Measurements from ENCODE around the gene CHRM2. TPM values are rescaled to one million over a fixed set of nuclear protein-coding genes. Genes with fewer than 3 reads are reported as not detected.

The CHRM2 gene
- total and polyA plus RNA-seq, 7 experiments from 2014 or later, result not detected

DNA sequence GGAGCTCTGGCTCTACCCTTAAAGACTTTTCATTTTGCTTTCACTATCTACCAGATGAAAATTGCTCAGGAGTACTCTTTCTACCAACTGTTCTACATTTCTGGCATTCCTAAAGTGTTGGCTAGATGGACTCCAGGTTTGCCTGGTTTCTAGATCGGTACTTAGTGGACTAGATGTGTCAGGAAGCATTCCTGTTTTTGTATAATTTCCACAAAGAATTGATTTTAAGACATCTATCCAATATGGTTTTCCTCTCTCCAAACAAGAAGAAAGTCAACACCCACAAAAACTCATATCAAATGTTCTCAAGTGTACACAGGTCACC is 157.7 kb downstream of the CHRM2 start:
- CTCF ChIA-PET, result no interaction called here
- H3K4me3 ChIP-seq (ENCODE audit: low read length), result no peak overlapping the region

DNA sequence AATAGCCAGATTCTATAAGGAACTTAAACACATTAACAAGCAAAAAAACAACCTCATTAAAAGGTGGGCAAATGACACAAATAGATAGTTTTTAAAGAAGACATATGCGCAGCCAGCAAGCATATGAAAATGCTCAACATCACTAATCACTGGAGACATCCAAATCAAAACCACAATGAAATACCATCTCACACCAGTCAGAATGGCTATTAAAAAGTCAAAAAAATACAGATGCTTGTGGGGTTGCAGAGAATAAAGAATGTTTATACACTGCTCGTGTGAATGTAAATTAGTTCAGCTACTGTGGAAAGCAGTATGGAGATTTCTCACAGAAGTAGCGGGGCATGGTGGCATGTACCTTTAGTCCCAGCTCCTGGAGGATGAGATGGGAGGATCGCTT is 164.0 kb downstream of the CHRM2 start:
- H3K27ac ChIP-seq (ENCODE audit: low read depth, low read length), result no peak overlapping the region
- Mint-ChIP-seq H3K4me3 (no peak overlapping the region), H3K27me3 (no peaks in the 10 kb centered on the region), H3K9me3 (peaks cover 0 to 12% (median 3%) of the 10 kb centered on the region in 11 donors), H3K27ac (no peak overlapping the region), H3K4me1 (no peaks in the 10 kb centered on the region), H3K36me3 (no peaks in the 10 kb centered on the region)
- no peaks in the 10 kb centered on the region for H3K27me3 ChIP-seq (ENCODE audit: control insufficient read depth in 2 of 2, insufficient read depth in 2 of 2, low read length in 2 of 2)
- POLR2A ChIA-PET, result no interaction called here
- H3K4me3 ChIP-seq (ENCODE audit: low read length), result no peak overlapping the region
- no peak for DNase-seq
- H3K4me1 ChIP-seq (ENCODE audit: control insufficient read depth in 2 of 2, insufficient read depth in 2 of 2, low read length in 2 of 2), result no peaks in the 10 kb centered on the region
- ATAC-seq, result no peak
- no peaks in the 10 kb centered on the region for H3K36me3 ChIP-seq (ENCODE audit: control insufficient read depth in 2 of 3, insufficient read depth in 3 of 3, low read length in 3 of 3)
- no peaks in the 10 kb centered on the region for H3K9me3 ChIP-seq (ENCODE audit: control insufficient read depth in 2 of 3, low read length in 3 of 3)
- intact Hi-C loops (cut with micrococcal nuclease), result no loop called here
- CTCF ChIA-PET, result no interaction called here

More for the DNA sequence above, 157.7 kb downstream of the CHRM2 start:
- intact Hi-C loops (cut with micrococcal nuclease), result no loop called here
- POLR2A ChIA-PET, result no interaction called here
- H3K9me3 Mint-ChIP-seq, result peaks cover 0 to 16% (median 3%) of the 10 kb centered on the region in 11 donors
- no peaks in the 10 kb centered on the region for H3K4me1 Mint-ChIP-seq
- H3K4me1 ChIP-seq (ENCODE audit: control insufficient read depth in 2 of 2, insufficient read depth in 2 of 2, low read length in 2 of 2), result no peaks in the 10 kb centered on the region
- no peak overlapping the region for H3K4me3 Mint-ChIP-seq
- H3K27me3 Mint-ChIP-seq, result no peaks in the 10 kb centered on the region
- no peak for ATAC-seq
- H3K36me3 ChIP-seq (ENCODE audit: control insufficient read depth in 2 of 3, insufficient read depth in 3 of 3, low read length in 3 of 3), result no peaks in the 10 kb centered on the region
- no peaks in the 10 kb centered on the region for H3K27me3 ChIP-seq (ENCODE audit: control insufficient read depth in 2 of 2, insufficient read depth in 2 of 2, low read length in 2 of 2)
- peaks cover 0 to 3% (median 0%) of the 10 kb centered on the region in 5 donors for H3K36me3 Mint-ChIP-seq
- no peak for DNase-seq
- no peaks in the 10 kb centered on the region for H3K9me3 ChIP-seq (ENCODE audit: control insufficient read depth in 2 of 3, low read length in 3 of 3)
- H3K27ac ChIP-seq (ENCODE audit: low read depth, low read length), result no peak overlapping the region
- no peak overlapping the region for H3K27ac Mint-ChIP-seq

DNA sequence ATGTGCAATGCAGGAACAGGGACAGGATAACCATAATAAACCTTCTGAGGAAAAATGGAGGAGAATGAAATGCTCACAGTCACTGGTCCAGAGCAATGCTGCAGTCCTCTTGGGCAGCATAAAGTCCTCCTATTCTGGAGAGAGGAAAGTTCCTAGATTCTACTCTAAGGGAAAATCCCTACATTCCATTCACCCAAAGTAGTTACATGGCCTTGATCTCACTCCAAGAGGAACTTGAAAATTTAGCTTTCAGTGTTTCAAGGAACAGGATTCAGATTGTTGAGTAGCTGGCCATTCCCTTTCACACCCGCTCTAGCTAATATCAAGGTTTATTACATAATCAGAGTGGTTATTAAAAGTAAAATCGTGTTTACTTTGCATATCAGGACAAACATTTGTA is 168.3 kb downstream of the CHRM2 start:
- Mint-ChIP-seq H3K27me3 (no peaks in the 10 kb centered on the region), H3K36me3 (no peaks in the 10 kb centered on the region), H3K27ac (no peak overlapping the region), H3K9me3 (peaks cover 0 to 16% (median 3%) of the 10 kb centered on the region in 11 donors), H3K4me1 (no peaks in the 10 kb centered on the region), H3K4me3 (no peak overlapping the region)
- Histone ChIP-seq H3K9me3 (ENCODE audit: control insufficient read depth in 2 of 3, low read length in 3 of 3) (no peaks in the 10 kb centered on the region), H3K27ac (ENCODE audit: low read depth, low read length) (no peak overlapping the region), H3K36me3 (ENCODE audit: control insufficient read depth in 2 of 3, insufficient read depth in 3 of 3, low read length in 3 of 3) (no peaks in the 10 kb centered on the region), H3K27me3 (ENCODE audit: control insufficient read depth in 2 of 2, insufficient read depth in 2 of 2, low read length in 2 of 2) (no peaks in the 10 kb centered on the region), H3K4me1 (ENCODE audit: control insufficient read depth in 2 of 2, insufficient read depth in 2 of 2, low read length in 2 of 2) (no peaks in the 10 kb centered on the region), H3K4me3 (ENCODE audit: low read length) (no peak overlapping the region)
- no peak for DNase-seq
- intact Hi-C loops (cut with micrococcal nuclease), result no loop called here
- ChIA-PET CTCF (no interaction called here), POLR2A (no interaction called here)
- ATAC-seq, result no peak

DNA sequence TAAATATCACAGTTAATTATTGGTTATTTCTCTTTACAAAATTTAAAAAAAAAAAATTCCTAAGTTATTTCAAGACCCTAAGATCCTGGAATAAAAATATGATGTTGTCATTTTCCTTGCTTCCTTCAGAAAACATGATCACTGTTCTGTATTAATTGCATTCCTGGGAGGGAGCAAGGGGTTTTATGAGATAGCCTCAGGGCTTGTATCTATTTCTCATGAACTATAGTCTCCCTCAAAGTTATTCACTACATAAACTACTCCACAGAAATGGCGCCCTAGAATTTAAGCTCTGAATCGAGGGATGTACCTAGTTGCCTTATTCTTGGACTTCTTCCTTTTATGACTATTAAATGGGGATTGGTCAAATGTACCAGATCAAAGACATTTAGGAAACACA is 170.3 kb downstream of the CHRM2 start:
- Mint-ChIP-seq H3K36me3 (no peaks in the 10 kb centered on the region), H3K9me3 (peaks cover 0 to 15% (median 5%) of the 10 kb centered on the region in 11 donors), H3K4me3 (no peak overlapping the region), H3K27me3 (no peaks in the 10 kb centered on the region), H3K4me1 (no peaks in the 10 kb centered on the region), H3K27ac (no peak overlapping the region)
- no peak overlapping the region for H3K4me3 ChIP-seq (ENCODE audit: low read length)
- H3K4me1 ChIP-seq (ENCODE audit: control insufficient read depth in 2 of 2, insufficient read depth in 2 of 2, low read length in 2 of 2), result no peaks in the 10 kb centered on the region
- ATAC-seq, result no peak
- CTCF ChIA-PET, result no interaction called here
- H3K27ac ChIP-seq (ENCODE audit: low read depth, low read length), result no peak overlapping the region
- H3K27me3 ChIP-seq (ENCODE audit: control insufficient read depth in 2 of 2, insufficient read depth in 2 of 2, low read length in 2 of 2), result no peaks in the 10 kb centered on the region
- DNase-seq, result no peak
- intact Hi-C loops (cut with micrococcal nuclease), result no loop called here
- POLR2A ChIA-PET, result no interaction called here
- no peaks in the 10 kb centered on the region for H3K9me3 ChIP-seq (ENCODE audit: control insufficient read depth in 2 of 3, low read length in 3 of 3)
- H3K36me3 ChIP-seq (ENCODE audit: control insufficient read depth in 2 of 3, insufficient read depth in 3 of 3, low read length in 3 of 3), result no peaks in the 10 kb centered on the region

DNA sequence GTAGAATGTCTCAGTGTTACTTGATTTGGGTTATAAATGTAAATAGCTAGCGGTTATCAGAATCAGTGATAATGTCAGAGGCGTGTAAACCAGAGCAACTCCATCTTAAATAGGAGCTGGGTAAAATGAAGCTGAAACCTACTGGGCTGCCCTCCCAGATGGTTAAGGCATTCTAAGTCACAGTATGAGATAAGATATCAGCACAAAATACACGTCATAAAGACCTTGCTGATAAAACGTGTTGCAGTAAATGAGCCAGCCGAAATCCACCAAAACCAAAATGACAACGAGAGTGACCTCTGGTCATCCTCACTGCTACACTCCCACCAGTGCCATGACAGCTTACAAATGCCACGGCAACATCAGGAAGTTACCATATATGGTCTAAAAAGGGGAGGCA is 172.3 kb downstream of the CHRM2 start:
- intact Hi-C loops (cut with micrococcal nuclease), result no loop called here
- H3K27ac ChIP-seq (ENCODE audit: low read depth, low read length), result no peak overlapping the region
- Mint-ChIP-seq H3K27me3 (no peaks in the 10 kb centered on the region), H3K36me3 (no peaks in the 10 kb centered on the region), H3K27ac (no peak overlapping the region), H3K4me3 (no peak overlapping the region), H3K4me1 (no peaks in the 10 kb centered on the region), H3K9me3 (peaks cover 2 to 16% (median 3%) of the 10 kb centered on the region in 11 donors)
- POLR2A ChIA-PET, result no interaction called here
- H3K4me3 ChIP-seq (ENCODE audit: low read length), result no peak overlapping the region
- H3K36me3 ChIP-seq (ENCODE audit: control insufficient read depth in 2 of 3, insufficient read depth in 3 of 3, low read length in 3 of 3), result no peaks in the 10 kb centered on the region
- H3K9me3 ChIP-seq (ENCODE audit: control insufficient read depth in 2 of 3, low read length in 3 of 3), result no peaks in the 10 kb centered on the region
- DNase-seq (no peak), ATAC-seq (no peak)
- CTCF ChIA-PET, result no interaction called here
- no peaks in the 10 kb centered on the region for H3K27me3 ChIP-seq (ENCODE audit: control insufficient read depth in 2 of 2, insufficient read depth in 2 of 2, low read length in 2 of 2)
- H3K4me1 ChIP-seq (ENCODE audit: control insufficient read depth in 2 of 2, insufficient read depth in 2 of 2, low read length in 2 of 2), result no peaks in the 10 kb centered on the region

DNA sequence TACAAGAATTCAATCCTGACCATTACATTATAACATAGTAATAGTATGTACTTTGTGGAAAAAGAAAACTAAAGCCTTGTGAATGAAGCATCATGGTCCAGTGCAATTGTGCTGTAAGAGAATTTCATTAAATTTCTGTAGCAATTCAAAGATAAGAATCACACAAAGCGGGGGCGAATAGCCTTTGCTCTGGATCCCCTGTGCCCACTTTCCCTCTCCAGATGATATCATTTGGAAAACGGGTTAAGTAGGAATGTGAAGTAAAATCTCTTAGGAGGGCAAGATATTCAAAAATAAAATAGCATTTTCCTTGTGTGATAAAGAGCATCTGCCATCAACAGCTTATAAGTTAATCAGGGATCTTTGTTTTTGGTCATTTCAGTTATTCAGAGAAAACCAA is 177.1 kb downstream of the CHRM2 start:
- no peak overlapping the region for H3K27ac ChIP-seq (ENCODE audit: low read depth, low read length)
- H3K36me3 ChIP-seq (ENCODE audit: control insufficient read depth in 2 of 3, insufficient read depth in 3 of 3, low read length in 3 of 3), result no peaks in the 10 kb centered on the region
- no peaks in the 10 kb centered on the region for H3K4me1 Mint-ChIP-seq
- no peaks in the 10 kb centered on the region for H3K27me3 ChIP-seq (ENCODE audit: control insufficient read depth in 2 of 2, insufficient read depth in 2 of 2, low read length in 2 of 2)
- no peak for DNase-seq
- H3K9me3 ChIP-seq (ENCODE audit: control insufficient read depth in 2 of 3, low read length in 3 of 3), result no peaks in the 10 kb centered on the region
- no peak overlapping the region for H3K27ac Mint-ChIP-seq
- H3K4me1 ChIP-seq (ENCODE audit: control insufficient read depth in 2 of 2, insufficient read depth in 2 of 2, low read length in 2 of 2), result no peaks in the 10 kb centered on the region
- intact Hi-C loops (cut with micrococcal nuclease), result no loop called here
- ChIA-PET POLR2A (no interaction called here), CTCF (no interaction called here)
- H3K9me3 Mint-ChIP-seq, result peaks cover 2 to 21% (median 6%) of the 10 kb centered on the region in 11 donors
- H3K4me3 Mint-ChIP-seq, result no peak overlapping the region
- H3K36me3 Mint-ChIP-seq, result no peaks in the 10 kb centered on the region
- no peak for ATAC-seq
- no peaks in the 10 kb centered on the region for H3K27me3 Mint-ChIP-seq
- no peak overlapping the region for H3K4me3 ChIP-seq (ENCODE audit: low read length)

DNA sequence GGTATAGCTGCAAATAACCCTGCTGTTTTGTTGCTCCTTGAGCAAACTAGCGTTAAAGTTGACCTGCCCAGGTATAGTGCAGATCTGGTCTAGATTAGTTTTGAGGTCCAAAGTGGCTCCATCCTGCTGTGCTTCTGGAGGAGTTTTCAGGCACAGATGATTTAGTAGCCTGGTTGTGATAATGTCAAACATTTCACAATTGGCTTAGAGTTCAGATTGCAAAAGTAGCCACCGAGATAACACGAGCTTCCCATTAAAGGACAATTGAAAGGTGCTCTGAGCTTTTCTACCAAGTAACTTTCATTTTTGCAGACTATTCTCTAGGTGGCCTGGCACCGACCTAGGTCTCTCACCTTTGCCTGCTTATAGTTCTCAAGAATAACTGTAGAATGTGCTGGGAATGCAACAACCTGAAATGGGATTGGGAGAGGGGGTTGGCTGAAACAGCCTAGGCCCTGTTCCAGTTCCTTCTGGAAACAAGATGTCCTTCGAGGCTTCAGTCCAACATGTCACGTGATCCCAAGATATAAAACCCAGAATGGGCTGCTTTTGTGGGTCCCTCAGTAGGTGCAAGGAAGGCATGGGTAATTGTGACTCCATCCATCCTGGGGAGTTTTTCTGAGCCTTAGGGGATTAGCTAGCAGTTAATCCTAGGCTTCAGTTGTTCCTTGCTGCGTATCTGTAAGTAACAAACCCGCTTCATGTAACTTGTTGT is 201.0 kb downstream of the CHRM2 start:
- Mint-ChIP-seq H3K36me3 (no peaks in the 10 kb centered on the region), H3K9me3 (peaks cover 0 to 9% (median 5%) of the 10 kb centered on the region in 11 donors), H3K4me1 (no peaks in the 10 kb centered on the region), H3K4me3 (no peak overlapping the region), H3K27ac (no peak overlapping the region), H3K27me3 (no peaks in the 10 kb centered on the region)
- Histone ChIP-seq H3K36me3 (ENCODE audit: control insufficient read depth in 2 of 3, insufficient read depth in 3 of 3, low read length in 3 of 3) (no peaks in the 10 kb centered on the region), H3K4me1 (ENCODE audit: control insufficient read depth in 2 of 2, insufficient read depth in 2 of 2, low read length in 2 of 2) (no peaks in the 10 kb centered on the region), H3K27me3 (ENCODE audit: control insufficient read depth in 2 of 2, insufficient read depth in 2 of 2, low read length in 2 of 2) (no peaks in the 10 kb centered on the region), H3K4me3 (ENCODE audit: low read length) (no peak overlapping the region), H3K27ac (ENCODE audit: low read depth, low read length) (no peak overlapping the region), H3K9me3 (ENCODE audit: control insufficient read depth in 2 of 3, low read length in 3 of 3) (no peaks in the 10 kb centered on the region)
- ChIA-PET POLR2A (no interaction called here), CTCF (no interaction called here)
- ATAC-seq, result no peak
- intact Hi-C loops (cut with micrococcal nuclease), result no loop called here
- DNase-seq, result no peak

Measured in naive thymus-derived CD4-positive, alpha-beta T cell (primary cell).